ENCODE measurements around the gene ZNF280D. TPM values are rescaled to one million over a fixed set of nuclear protein-coding genes. Genes with fewer than 3 reads are reported as not detected.

ZNF280D gene
- total and polyA plus RNA-seq, 2 of the 8 experiments (the other 6 are each of a cell fraction or from before 2014, with no cell fraction given): 7.4 to 27.5 TPM

- CTCF ChIA-PET (ENCODE audit: partially characterized antibody): interaction anchor here (1.1 to 1.4 kb wide), 2 partner anchors 11 to 239 kb away, joined by 3 to 4 read pairs; no protein-coding TSS in a partner anchor
- no peak overlapping the region for H3K4me2 ChIP-seq (ENCODE audit: insufficient read depth in 1 of 2, low read depth in 2 of 2, low read length in 2 of 2)
Measured at GRCh38 chr15:56729561-56729960, 3.7 kb downstream of the ZNF280D start.

More at GRCh38 chr15:56729561-56729960, 3.7 kb downstream of the ZNF280D start:
- WGBS, 2 experiments (ENCODE audit: extremely low coverage in 1 of 2, insufficient coverage in 1 of 2, insufficient read length in 1 of 2, insufficient replicate concordance in 2 of 2, low coverage in 1 of 2, low lambda C conversion rate in 2 of 2, missing lambda C conversion rate in 1 of 2): 87 to 100% methylated on average over 1 to 2 of the region's 2 CpGs
- peaks cover 0 to 2% (median 0%) of the 10 kb centered on the region in 4 experiments; a peak in 1 of 8 replicates for H3K36me3 ChIP-seq (ENCODE audit: control insufficient read depth in 2 of 4, insufficient read depth in 4 of 4, low read length in 3 of 4)
- H3K23me2 ChIP-seq (ENCODE audit: low read depth, low read length): no peaks in the 10 kb centered on the region
- no peaks in the 10 kb centered on the region for H3K79me1 ChIP-seq (ENCODE audit: low read depth, low read length)
- no peak overlapping the region for H4K8ac ChIP-seq (ENCODE audit: extremely low read depth, insufficient read depth, low read length)
- no peak overlapping the region for H2BK5ac ChIP-seq (ENCODE audit: low read depth, low read length)
- FAIRE-seq (no peak), DNase-seq (ENCODE audit: low read depth in 1 of 2, low spot score in 2 of 2) (no peak)
- H4K5ac ChIP-seq (ENCODE audit: insufficient read length, low read depth, low read length): no peak overlapping the region
- H2BK120ac ChIP-seq (replicated peaks; ENCODE audit: low read depth, low read length): no peak overlapping the region
- no peak overlapping the region for H3K23ac ChIP-seq (ENCODE audit: insufficient read length)
- no peak overlapping the region for H3K18ac ChIP-seq (ENCODE audit: extremely low read depth, low read length)
- H3K9ac ChIP-seq (replicated peaks in 1 of 4; ENCODE audit: extremely low read depth in 1 of 4, low read depth in 3 of 4, low read length in 3 of 4): no peak overlapping the region
- H2BK15ac ChIP-seq (ENCODE audit: low read length): no peak overlapping the region
- no peak overlapping the region for H3K14ac ChIP-seq (ENCODE audit: insufficient read length)
- no peak overlapping the region for H3K27ac ChIP-seq (ENCODE audit: low read depth, low read length)
- no peak overlapping the region for H4K91ac ChIP-seq (replicated peaks; ENCODE audit: insufficient read length, low read length)
- H3K4me3 ChIP-seq (ENCODE audit: extremely low read depth in 1 of 4, insufficient read depth in 2 of 4, low read depth in 3 of 4, low read length in 4 of 4): no peak overlapping the region
- no peak overlapping the region for H2AFZ ChIP-seq (ENCODE audit: low read length)
- no peak overlapping the region for H2BK12ac ChIP-seq (ENCODE audit: low read depth, low read length)
- no peak overlapping the region for H2AK5ac ChIP-seq (ENCODE audit: low read depth, low read length)
- H3K4ac ChIP-seq (replicated peaks; ENCODE audit: insufficient read length, low read depth, low read length): no peak overlapping the region
- H3K27me3 ChIP-seq (replicated peaks in 1 of 4; ENCODE audit: control insufficient read depth in 3 of 4, extremely low read depth in 1 of 4, insufficient read depth in 3 of 4, low read length in 3 of 4): peaks cover 0 to 4% (median 4%) of the 10 kb centered on the region in 4 experiments; a peak in 3 of 7 replicates
- TF ChIP-seq ATF3 (IDR thresholded peaks at IDR 0.05; ENCODE audit: insufficient read depth, low read depth, low read length) (no peak), HDAC6 (IDR thresholded peaks at IDR 0.05; ENCODE audit: low read depth, low read length) (no peak), MAFK (IDR thresholded peaks at IDR 0.05; ENCODE audit: low read depth, low read length) (no peak)
- no peak overlapping the region for H2BK20ac ChIP-seq (ENCODE audit: low read length)
- peaks cover 0 to 64% of the 10 kb centered on the region in 2 experiments; a peak in 3 of 4 replicates for H3K79me2 ChIP-seq (ENCODE audit: control insufficient read depth in 1 of 2, insufficient read depth in 2 of 2, low read length in 2 of 2)
- POLR2A ChIA-PET (ENCODE audit: partially characterized antibody): no interaction called here
- H3K9me3 ChIP-seq (ENCODE audit: insufficient read depth in 2 of 2, low read depth in 1 of 2, low read length in 1 of 2): peaks cover 9 to 10% of the 10 kb centered on the region in 2 experiments
- H3K4me1 ChIP-seq (replicated peaks in 1 of 4; ENCODE audit: control insufficient read depth in 3 of 4, insufficient read depth in 4 of 4, low read length in 3 of 4): peaks cover 3 to 10% (median 4%) of the 10 kb centered on the region in 4 experiments; a peak in 6 of 7 replicates
- no peak overlapping the region for H3K56ac ChIP-seq (replicated peaks; ENCODE audit: insufficient read length, low read depth, low read length)
- no peaks in the 10 kb centered on the region for H4K20me1 ChIP-seq (replicated peaks in 1 of 2; ENCODE audit: control insufficient read depth in 1 of 2, insufficient read depth in 2 of 2, low read length in 2 of 2)

Measured in H1 (cell line).